Ovary (tissue), 3 donors: ENCODE results near the gene PID1.

Experiments used
- POLR2A ChIP-seq: fragments of 450-650 bp; IDR thresholded peaks from one replicate; pipeline ENCODE4 v1.6.1; 2017; ENCODE audit warnings: antibody characterized with exemption, mild to moderate bottlenecking, moderate library complexity
- TF ChIP-seq, protein P1 (sequence below), 3 donors: fragments of 450-650 bp in 2 of 3; fragments of 200-600 bp in 1 of 3; IDR thresholded peaks; one replicate each; pipeline versions ENCODE4 v1.5.1 to v1.8.0; 2016 to 2022; ENCODE audit warnings: antibody characterized with exemption in 3 of 3, mild to moderate bottlenecking in 1 of 3
- donor health status: DM: no; HTN: no; CAD: no.

DNA sequence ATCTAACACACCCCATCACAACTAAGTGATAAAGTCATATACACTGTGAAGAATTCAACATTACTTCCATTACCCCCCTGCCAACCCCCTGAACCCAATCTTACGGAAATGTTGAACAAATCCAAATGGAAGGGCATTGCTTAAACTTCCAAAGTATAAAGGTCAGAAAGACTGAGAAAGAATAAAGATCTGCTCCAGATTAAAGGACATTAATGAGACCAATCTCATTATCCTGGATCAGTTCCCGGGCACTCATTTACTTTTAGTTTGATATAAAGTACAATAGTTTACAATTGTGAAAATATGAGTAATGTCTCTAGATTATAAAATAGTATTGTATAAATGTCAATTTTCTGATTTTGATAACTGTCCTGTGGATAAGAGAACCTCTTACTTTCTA, 229.4 kb downstream of the PID1 start:
- TF ChIP-seq, protein P1, sequence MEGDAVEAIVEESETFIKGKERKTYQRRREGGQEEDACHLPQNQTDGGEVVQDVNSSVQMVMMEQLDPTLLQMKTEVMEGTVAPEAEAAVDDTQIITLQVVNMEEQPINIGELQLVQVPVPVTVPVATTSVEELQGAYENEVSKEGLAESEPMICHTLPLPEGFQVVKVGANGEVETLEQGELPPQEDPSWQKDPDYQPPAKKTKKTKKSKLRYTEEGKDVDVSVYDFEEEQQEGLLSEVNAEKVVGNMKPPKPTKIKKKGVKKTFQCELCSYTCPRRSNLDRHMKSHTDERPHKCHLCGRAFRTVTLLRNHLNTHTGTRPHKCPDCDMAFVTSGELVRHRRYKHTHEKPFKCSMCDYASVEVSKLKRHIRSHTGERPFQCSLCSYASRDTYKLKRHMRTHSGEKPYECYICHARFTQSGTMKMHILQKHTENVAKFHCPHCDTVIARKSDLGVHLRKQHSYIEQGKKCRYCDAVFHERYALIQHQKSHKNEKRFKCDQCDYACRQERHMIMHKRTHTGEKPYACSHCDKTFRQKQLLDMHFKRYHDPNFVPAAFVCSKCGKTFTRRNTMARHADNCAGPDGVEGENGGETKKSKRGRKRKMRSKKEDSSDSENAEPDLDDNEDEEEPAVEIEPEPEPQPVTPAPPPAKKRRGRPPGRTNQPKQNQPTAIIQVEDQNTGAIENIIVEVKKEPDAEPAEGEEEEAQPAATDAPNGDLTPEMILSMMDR (IDR thresholded peaks at IDR 0.05) = no peak
- no peak for TF ChIP-seq POLR2A
